GM18508 (cell line): Measurements from ENCODE around the gene SEL1L3.

Experiments
- ATAC-seq: cut with Tn5 transposase; IDR thresholded peaks from one replicate; pipeline ENCODE4 v1.9.1; 2021; ENCODE audit warnings: moderate number of reproducible peaks; ENCODE audit not compliant: insufficient read depth, unreplicated experiment

Gene SEL1L3

GRCh38 chr4:25759101-25759500 lies 103.7 kb downstream of the SEL1L3 start:
- no peak for ATAC-seq

GRCh38 chr4:25757452-25757851 lies 105.3 kb downstream of the SEL1L3 start:
- ATAC-seq = no peak

GRCh38 chr4:25756503-25756902 lies 106.3 kb downstream of the SEL1L3 start:
- no peak for ATAC-seq

GRCh38 chr4:25755911-25756310 lies 106.9 kb downstream of the SEL1L3 start:
- ATAC-seq = no peak

GRCh38 chr4:25753239-25753638 lies 109.5 kb downstream of the SEL1L3 start:
- no peak for ATAC-seq

- no peak for ATAC-seq
Measured at GRCh38 chr4:25750874-25751273, 111.9 kb downstream of the SEL1L3 start.

- ATAC-seq = no peak
Measured at GRCh38 chr4:25749150-25749794, 113.5 kb downstream of the SEL1L3 start.

- no peak for ATAC-seq
Measured at GRCh38 chr4:25743971-25744370, 118.8 kb downstream of the SEL1L3 start.

- ATAC-seq = no peak
Measured at GRCh38 chr4:25729564-25729963, 133.2 kb downstream of the SEL1L3 start.

- ATAC-seq = no peak
Measured at GRCh38 chr4:25728886-25729285, 133.9 kb downstream of the SEL1L3 start.

- ATAC-seq = no peak
Measured at GRCh38 chr4:25727711-25728493, 134.9 kb downstream of the SEL1L3 start.

- no peak for ATAC-seq
Measured at GRCh38 chr4:25725870-25726269, 136.9 kb downstream of the SEL1L3 start.

GRCh38 chr4:25723409-25723808 lies 139.4 kb downstream of the SEL1L3 start:
- no peak for ATAC-seq

GRCh38 chr4:25722964-25723363 lies 139.8 kb downstream of the SEL1L3 start:
- no peak for ATAC-seq

GRCh38 chr4:25713812-25714211 lies 149.0 kb downstream of the SEL1L3 start:
- no peak for ATAC-seq

- no peak for ATAC-seq
Measured at GRCh38 chr4:25712611-25713010, 150.2 kb downstream of the SEL1L3 start.

GRCh38 chr4:25710637-25711036 lies 152.2 kb downstream of the SEL1L3 start:
- no peak for ATAC-seq

GRCh38 chr4:25704516-25704915 lies 158.3 kb downstream of the SEL1L3 start:
- no peak for ATAC-seq

GRCh38 chr4:25703731-25704388 lies 158.9 kb downstream of the SEL1L3 start:
- ATAC-seq = no peak

GRCh38 chr4:25702848-25703247 lies 159.9 kb downstream of the SEL1L3 start:
- no peak for ATAC-seq

- no peak for ATAC-seq
Measured at GRCh38 chr4:25700661-25701060, 162.1 kb downstream of the SEL1L3 start.
